ENCODE results near the gene NPW.
"Not testable (repeated sequence)": the region's sequence is repeated elsewhere in the genome, so short reads cannot be mapped to it uniquely, and the experiment has no call there.

DNA sequence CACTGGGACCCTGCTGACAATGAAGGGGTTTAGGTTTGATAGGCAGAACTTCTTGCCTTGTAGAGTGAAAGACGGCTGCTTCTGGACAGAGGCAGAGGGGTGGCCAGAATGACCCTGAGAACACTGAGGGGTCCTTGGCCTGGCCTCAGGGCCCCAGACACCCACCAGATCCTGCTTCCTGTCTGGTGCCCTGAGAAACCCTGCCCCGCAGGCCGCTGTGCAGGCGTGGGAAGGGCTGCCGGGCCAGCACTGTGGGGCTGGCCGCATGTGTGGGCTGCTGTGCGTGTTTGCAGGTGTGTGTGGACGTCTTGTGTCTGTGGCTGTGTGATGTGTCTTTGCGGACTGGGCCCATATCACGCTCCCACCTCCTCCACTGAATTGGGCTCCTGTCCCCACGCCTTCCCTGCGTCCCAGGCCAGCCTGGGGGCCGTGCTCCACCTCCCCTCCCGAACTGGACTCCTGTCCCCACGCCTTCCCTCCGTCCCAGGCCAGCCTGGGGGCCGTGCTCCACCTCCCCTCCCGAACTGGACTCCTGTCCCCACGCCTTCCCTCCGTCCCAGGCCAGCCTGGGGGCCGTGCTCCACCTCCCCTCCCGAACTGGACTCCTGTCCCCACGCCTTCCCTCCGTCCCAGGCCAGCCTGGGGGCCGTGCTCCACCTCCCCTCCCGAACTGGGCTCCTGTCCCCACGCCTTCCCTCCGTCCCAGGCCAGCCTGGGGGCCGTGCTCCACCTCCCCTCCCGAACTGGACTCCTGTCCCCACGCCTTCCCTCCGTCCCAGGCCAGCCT, 14.5 kb downstream of the NPW start:
- not testable (repeated sequence) for TF ChIP-seq HBP1 (CRISPR knock-in tag; IDR thresholded peaks at IDR 0.05); ZNF217 (CRISPR knock-in tag; IDR thresholded peaks at IDR 0.05); EZH2 (IDR thresholded peaks at IDR 0.05; ENCODE audit: borderline replicate concordance, low read depth, low read length); POLR2A (conservative IDR thresholded peaks at IDR 0.05); TAF7 (tag; IDR thresholded peaks at IDR 0.05); CREB1 (IDR thresholded peaks at IDR 0.05); CREB1 (CRISPR knock-in tag; IDR thresholded peaks at IDR 0.05); EP300 (IDR thresholded peaks at IDR 0.05; ENCODE audit: low read length)

Data from K562 (cell line).